HepG2 (cell line): ENCODE results near the gene EPN3. TPM values are rescaled to one million over a fixed set of nuclear protein-coding genes. Genes with fewer than 3 reads are reported as not detected.

Experiments
- ATF7 ChIP-seq, 2 experiments: fragments of 450-650 bp in 1 of 2; sonication (generic) in 1 of 2; formaldehyde crosslinking in 1 of 2; IDR thresholded peaks; 2 replicates each; pipeline versions ENCODE4 v1.4.0 to v1.6.1; 2016 to 2020; ENCODE audit warnings: antibody characterized with exemption in 1 of 2, mild to moderate bottlenecking in 1 of 2, missing genetic modification reagents in 1 of 2
- BHLHE40 ChIP-seq: IDR thresholded peaks from 2 replicates; pipeline ENCODE4 v1.6.1; 2011; ENCODE audit warnings: low read length, improper control_type of control experiment
- CENPX ChIP-seq: sonication (generic); formaldehyde crosslinking; IDR thresholded peaks from 2 replicates; pipeline ENCODE4 v1.9.0; 2021; ENCODE audit warnings: mild to moderate bottlenecking, missing genetic modification reagents, moderate library complexity
- ESRRA ChIP-seq: sonication (generic); formaldehyde crosslinking; IDR thresholded peaks from 2 replicates; pipeline ENCODE4 v1.5.1; 2020; ENCODE audit warnings: mild to moderate bottlenecking, low read depth, missing genetic modification reagents
- GATAD2A ChIP-seq: IDR thresholded peaks from 2 replicates; pipeline ENCODE4 v1.6.1; 2016
- GLI4 ChIP-seq: sonication (generic); formaldehyde crosslinking; IDR thresholded peaks from 2 replicates; pipeline ENCODE4 v1.5.1; 2020; ENCODE audit warnings: missing genetic modification reagents, mild to moderate bottlenecking, moderate library complexity, borderline replicate concordance
- GTF2F1 ChIP-seq: fragments of 150-350 bp; IDR thresholded peaks from 2 replicates; pipeline ENCODE4 v1.6.1; 2014; ENCODE audit warnings: low read length
- HHEX ChIP-seq: IDR thresholded peaks from 2 replicates; pipeline ENCODE4 v1.6.1; 2016; ENCODE audit warnings: control low read depth
- RCOR2 ChIP-seq: IDR thresholded peaks from 2 replicates; pipeline ENCODE4 v1.6.1; 2016; ENCODE audit warnings: missing biosample characterization, missing genetic modification reagents
- ZFP36L1 ChIP-seq: sonication (generic); formaldehyde crosslinking; IDR thresholded peaks from 2 replicates; pipeline ENCODE4 v1.8.0; 2022; ENCODE audit warnings: mild to moderate bottlenecking, missing genetic modification reagents, moderate library complexity
- ZNF17 ChIP-seq: sonication (generic); formaldehyde crosslinking; IDR thresholded peaks from 2 replicates; pipeline ENCODE4 v1.5.0; 2020; ENCODE audit warnings: mild to moderate bottlenecking, missing genetic modification reagents
- ZNF232 ChIP-seq: sonication (generic); formaldehyde crosslinking; IDR thresholded peaks from 2 replicates; pipeline ENCODE4 v1.4.0; 2020; ENCODE audit warnings: missing genetic modification reagents, borderline replicate concordance
- ZNF44 ChIP-seq: sonication (generic); formaldehyde crosslinking; IDR thresholded peaks from 2 replicates; pipeline ENCODE4 v1.5.1; 2020; ENCODE audit warnings: mild to moderate bottlenecking, missing genetic modification reagents
- ZNF530 ChIP-seq: sonication (generic); formaldehyde crosslinking; IDR thresholded peaks from 2 replicates; pipeline ENCODE4 v1.5.0; 2020; ENCODE audit warnings: low read depth, mild to moderate bottlenecking, missing genetic modification reagents
- ZNF768 ChIP-seq: sonication (generic); formaldehyde crosslinking; IDR thresholded peaks from 2 replicates; pipeline ENCODE4 v1.4.0; 2020; ENCODE audit warnings: missing genetic modification reagents
- ZNF841 ChIP-seq: sonication (generic); formaldehyde crosslinking; IDR thresholded peaks from 2 replicates; pipeline ENCODE4 v1.8.1; 2023; ENCODE audit warnings: missing genetic modification reagents, borderline replicate concordance
- polyA plus RNA-seq, 8 experiments: library from polyadenylated mRNA; depleted of rRNA in 3 of 8; stranded (reverse) in 7 of 8; unstranded in 1 of 8; fragments of >200 nt; fragmentation: Illumina TruSeq in 4 of 8; extraction: Trizol in 4 of 8; gene quantifications; 2 replicates each; pipeline versions ENCODE4 v1.2.1 to v1.2.3, GENCODE V29; 2011 to 2016; ENCODE audit warnings: low read depth in 4 of 8, missing spikeins in 1 of 8, mixed read lengths in 1 of 8; ENCODE audit not compliant: insufficient read depth in 1 of 8
- total RNA-seq, 5 experiments: library from RNA; depleted of rRNA; stranded (reverse); fragments of >200 nt; fragmentation: Illumina TruSeq; extraction: Trizol; gene quantifications; 2 replicates each; pipeline ENCODE4 v1.2.3, GENCODE V29; 2016; ENCODE audit warnings: low read depth in 1 of 5
- TF ChIP-seq, protein P1 (sequence below): sonication (generic); formaldehyde crosslinking; IDR thresholded peaks from one replicate; pipeline ENCODE4 v1.5.1; 2020; ENCODE audit warnings: mild to moderate bottlenecking, missing genetic modification reagents; ENCODE audit errors: not compliant biosample characterization
- TF ChIP-seq, protein P2 (sequence below): sonication (generic); formaldehyde crosslinking; conservative IDR thresholded peaks from 2 replicates; pipeline ENCODE4 v1.4.0; 2020; ENCODE audit warnings: missing genetic modification reagents
- TF ChIP-seq, protein P3 (sequence below): sonication (generic); formaldehyde crosslinking; IDR thresholded peaks from 2 replicates; pipeline ENCODE4 v1.5.0; 2020; ENCODE audit warnings: missing genetic modification reagents

Gene EPN3
- total and polyA plus RNA-seq, 2 of the 13 experiments (the other 11 are each of a cell fraction or from before 2014, with no cell fraction given) = 0.11 to 0.95 TPM

DNA sequence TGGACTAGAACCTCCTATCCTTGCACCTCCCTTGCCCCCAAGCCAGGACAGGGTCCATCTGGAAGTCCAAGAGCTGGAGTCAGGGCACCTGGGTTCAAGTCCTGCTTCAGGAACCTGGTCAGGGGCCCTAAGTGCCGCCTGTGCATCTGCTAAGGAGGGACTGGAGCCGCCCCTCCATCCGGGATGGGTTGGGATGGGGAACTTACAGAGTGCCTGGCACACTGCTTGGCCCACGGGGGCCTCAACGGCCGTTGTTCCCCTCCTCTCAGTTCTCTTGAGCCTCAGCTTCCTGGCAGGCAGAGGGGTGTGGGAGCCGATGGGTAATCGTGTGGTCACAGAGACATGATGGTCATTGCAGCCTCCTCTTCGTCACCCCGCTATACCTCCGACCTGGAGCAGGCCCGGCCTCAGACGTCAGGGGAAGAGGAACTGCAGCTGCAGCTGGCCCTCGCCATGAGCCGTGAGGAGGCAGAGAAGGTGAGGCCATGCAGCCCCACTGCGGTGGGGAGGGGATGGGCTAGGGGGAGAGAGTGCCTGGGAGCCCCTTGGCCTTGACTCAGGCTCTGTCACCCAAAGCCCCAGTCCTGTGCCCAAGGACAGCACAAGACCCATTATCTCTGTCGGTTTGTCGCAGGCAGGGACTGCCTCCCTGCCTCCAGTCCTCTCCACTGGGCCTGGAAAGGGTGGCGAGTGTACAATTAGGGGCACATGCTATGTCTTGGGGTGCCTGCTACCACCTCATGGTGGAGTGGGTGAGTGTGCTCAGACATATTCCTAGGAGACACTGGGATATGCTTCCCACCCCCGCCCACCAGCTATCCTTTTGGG lies 5.4 kb downstream of the EPN3 start (continued):
- TF ChIP-seq, protein P1, sequence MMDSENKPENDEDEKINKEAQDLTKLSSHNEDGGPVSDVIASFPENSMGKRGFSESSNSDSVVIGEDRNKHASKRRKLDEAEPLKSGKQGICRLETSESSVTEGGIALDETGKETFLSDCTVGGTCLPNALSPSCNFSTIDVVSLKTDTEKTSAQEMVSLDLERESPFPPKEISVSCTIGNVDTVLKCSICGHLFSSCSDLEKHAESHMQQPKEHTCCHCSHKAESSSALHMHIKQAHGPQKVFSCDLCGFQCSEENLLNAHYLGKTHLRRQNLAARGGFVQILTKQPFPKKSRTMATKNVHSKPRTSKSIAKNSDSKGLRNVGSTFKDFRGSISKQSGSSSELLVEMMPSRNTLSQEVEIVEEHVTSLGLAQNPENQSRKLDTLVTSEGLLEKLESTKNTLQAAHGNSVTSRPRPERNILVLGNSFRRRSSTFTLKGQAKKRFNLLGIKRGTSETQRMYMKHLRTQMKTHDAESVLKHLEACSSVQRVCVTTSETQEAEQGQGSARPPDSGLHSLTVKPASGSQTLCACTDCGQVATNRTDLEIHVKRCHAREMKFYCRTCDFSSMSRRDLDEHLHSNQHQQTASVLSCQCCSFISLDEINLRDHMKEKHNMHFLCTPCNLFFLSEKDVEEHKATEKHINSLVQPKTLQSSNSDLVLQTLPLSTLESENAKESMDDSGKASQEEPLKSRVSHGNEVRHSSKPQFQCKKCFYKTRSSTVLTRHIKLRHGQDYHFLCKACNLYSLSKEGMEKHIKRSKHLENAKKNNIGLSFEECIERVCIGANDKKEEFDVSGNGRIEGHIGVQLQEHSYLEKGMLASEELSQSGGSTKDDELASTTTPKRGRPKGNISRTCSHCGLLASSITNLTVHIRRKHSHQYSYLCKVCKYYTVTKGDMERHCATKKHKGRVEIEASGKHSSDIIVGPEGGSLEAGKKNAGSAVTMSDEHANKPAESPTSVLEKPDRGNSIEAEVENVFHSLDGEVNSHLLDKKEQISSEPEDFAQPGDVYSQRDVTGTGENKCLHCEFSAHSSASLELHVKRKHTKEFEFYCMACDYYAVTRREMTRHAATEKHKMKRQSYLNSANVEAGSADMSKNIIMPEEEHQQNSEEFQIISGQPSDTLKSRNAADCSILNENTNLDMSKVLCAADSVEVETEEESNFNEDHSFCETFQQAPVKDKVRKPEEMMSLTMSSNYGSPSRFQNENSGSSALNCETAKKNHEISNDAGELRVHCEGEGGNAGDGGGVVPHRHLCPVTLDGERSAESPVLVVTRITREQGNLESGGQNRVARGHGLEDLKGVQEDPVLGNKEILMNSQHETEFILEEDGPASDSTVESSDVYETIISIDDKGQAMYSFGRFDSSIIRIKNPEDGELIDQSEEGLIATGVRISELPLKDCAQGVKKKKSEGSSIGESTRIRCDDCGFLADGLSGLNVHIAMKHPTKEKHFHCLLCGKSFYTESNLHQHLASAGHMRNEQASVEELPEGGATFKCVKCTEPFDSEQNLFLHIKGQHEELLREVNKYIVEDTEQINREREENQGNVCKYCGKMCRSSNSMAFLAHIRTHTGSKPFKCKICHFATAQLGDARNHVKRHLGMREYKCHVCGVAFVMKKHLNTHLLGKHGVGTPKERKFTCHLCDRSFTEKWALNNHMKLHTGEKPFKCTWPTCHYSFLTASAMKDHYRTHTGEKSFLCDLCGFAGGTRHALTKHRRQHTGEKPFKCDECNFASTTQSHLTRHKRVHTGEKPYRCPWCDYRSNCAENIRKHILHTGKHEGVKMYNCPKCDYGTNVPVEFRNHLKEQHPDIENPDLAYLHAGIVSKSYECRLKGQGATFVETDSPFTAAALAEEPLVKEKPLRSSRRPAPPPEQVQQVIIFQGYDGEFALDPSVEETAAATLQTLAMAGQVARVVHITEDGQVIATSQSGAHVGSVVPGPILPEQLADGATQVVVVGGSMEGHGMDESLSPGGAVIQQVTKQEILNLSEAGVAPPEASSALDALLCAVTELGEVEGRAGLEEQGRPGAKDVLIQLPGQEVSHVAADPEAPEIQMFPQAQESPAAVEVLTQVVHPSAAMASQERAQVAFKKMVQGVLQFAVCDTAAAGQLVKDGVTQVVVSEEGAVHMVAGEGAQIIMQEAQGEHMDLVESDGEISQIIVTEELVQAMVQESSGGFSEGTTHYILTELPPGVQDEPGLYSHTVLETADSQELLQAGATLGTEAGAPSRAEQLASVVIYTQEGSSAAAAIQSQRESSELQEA (CRISPR knock-in tag) = peak; percentile 71
- TF ChIP-seq ZFP36L1 (CRISPR knock-in tag) (no peak), RCOR2 (CRISPR knock-in tag) (no peak), ESRRA (no peak; the same call in 1 of the 2 replicates), GLI4 (CRISPR knock-in tag) (no peak), ATF7 (IDR thresholded peaks at IDR 0.05) (no peak), ATF7 (CRISPR knock-in tag; IDR thresholded peaks at IDR 0.05) (no peak), ZNF768 (peak; percentile 9; the same call in 1 of the 2 replicates), BHLHE40 (no peak), ZNF841 (CRISPR knock-in tag) (no peak), ZNF232 (CRISPR knock-in tag) (no peak), HHEX (CRISPR knock-in tag) (no peak), ZNF44 (CRISPR knock-in tag) (peak; percentile 4; the same call in 1 of the 2 replicates), ZNF17 (no peak), GTF2F1 (no peak), CENPX (CRISPR knock-in tag) (no peak), GATAD2A (CRISPR knock-in tag) (no peak), ZNF530 (no peak)
- TF ChIP-seq, protein P2, sequence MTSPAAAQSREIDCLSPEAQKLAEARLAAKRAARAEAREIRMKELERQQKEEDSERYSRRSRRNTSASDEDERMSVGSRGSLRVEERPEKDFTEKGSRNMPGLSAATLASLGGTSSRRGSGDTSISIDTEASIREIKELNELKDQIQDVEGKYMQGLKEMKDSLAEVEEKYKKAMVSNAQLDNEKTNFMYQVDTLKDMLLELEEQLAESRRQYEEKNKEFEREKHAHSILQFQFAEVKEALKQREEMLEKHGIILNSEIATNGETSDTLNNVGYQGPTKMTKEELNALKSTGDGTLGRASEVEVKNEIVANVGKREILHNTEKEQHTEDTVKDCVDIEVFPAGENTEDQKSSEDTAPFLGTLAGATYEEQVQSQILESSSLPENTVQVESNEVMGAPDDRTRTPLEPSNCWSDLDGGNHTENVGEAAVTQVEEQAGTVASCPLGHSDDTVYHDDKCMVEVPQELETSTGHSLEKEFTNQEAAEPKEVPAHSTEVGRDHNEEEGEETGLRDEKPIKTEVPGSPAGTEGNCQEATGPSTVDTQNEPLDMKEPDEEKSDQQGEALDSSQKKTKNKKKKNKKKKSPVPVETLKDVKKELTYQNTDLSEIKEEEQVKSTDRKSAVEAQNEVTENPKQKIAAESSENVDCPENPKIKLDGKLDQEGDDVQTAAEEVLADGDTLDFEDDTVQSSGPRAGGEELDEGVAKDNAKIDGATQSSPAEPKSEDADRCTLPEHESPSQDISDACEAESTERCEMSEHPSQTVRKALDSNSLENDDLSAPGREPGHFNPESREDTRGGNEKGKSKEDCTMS (CRISPR knock-in tag) = no peak
- TF ChIP-seq, protein P3, sequence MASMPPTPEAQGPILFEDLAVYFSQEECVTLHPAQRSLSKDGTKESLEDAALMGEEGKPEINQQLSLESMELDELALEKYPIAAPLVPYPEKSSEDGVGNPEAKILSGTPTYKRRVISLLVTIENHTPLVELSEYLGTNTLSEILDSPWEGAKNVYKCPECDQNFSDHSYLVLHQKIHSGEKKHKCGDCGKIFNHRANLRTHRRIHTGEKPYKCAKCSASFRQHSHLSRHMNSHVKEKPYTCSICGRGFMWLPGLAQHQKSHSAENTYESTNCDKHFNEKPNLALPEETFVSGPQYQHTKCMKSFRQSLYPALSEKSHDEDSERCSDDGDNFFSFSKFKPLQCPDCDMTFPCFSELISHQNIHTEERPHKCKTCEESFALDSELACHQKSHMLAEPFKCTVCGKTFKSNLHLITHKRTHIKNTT = no peak
